Measurements from ENCODE around the gene CCDC15.

DNA sequence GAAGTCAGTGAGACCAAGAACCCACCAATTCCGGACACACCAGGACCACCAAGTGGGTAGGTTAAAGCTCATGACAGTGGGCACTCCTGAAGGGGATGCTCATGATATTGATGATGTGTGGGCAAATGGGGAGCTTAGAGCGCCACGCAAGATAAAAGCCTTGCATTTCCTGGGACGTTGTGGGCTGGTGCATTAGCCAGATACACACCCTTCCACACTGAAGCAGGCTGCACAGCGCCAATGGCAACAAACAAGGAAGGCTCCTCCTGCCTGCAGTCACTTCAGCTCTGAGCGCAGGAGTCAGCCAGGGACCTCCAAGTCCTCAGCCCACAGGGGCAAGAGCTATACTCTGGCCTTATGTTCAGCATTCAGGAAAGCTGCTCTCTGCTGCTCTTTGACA, 136.8 kb downstream of the CCDC15 start:
- TF ChIP-seq, protein P1, sequence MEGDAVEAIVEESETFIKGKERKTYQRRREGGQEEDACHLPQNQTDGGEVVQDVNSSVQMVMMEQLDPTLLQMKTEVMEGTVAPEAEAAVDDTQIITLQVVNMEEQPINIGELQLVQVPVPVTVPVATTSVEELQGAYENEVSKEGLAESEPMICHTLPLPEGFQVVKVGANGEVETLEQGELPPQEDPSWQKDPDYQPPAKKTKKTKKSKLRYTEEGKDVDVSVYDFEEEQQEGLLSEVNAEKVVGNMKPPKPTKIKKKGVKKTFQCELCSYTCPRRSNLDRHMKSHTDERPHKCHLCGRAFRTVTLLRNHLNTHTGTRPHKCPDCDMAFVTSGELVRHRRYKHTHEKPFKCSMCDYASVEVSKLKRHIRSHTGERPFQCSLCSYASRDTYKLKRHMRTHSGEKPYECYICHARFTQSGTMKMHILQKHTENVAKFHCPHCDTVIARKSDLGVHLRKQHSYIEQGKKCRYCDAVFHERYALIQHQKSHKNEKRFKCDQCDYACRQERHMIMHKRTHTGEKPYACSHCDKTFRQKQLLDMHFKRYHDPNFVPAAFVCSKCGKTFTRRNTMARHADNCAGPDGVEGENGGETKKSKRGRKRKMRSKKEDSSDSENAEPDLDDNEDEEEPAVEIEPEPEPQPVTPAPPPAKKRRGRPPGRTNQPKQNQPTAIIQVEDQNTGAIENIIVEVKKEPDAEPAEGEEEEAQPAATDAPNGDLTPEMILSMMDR (IDR thresholded peaks at IDR 0.05) = no peak
- no peak for TF ChIP-seq POLR2A (IDR thresholded peaks at IDR 0.05)
